HL-60 (cell line): ENCODE measurements around the gene GALNT1.

Source experiments
- DNase-seq, 2 experiments: peaks; one replicate each; pipeline ENCODE4 v3.0.0-alpha.2; 2010 to 2020; ENCODE audit warnings: low read depth in 1 of 2, low spot score in 1 of 2
- H3K27ac ChIP-seq: fragments of 250-450 bp; sonication (Bioruptor Pico); replicated peaks from 2 replicates; pipeline ENCODE4 v1.5.1; 2020; ENCODE audit warnings: mild to moderate bottlenecking, moderate library complexity
- H3K27me3 ChIP-seq: fragments of 250-450 bp; sonication (Bioruptor Pico); 2 replicates; pipeline ENCODE4 v1.5.1; 2021; ENCODE audit warnings: mild to moderate bottlenecking, moderate library complexity; ENCODE audit not compliant: insufficient read depth, poor library complexity, severe bottlenecking
- H3K4me3 ChIP-seq: replicated peaks from 2 replicates; pipeline ENCODE4 v1.5.1; 2011; ENCODE audit warnings: mild to moderate bottlenecking, control low read depth, low read length; ENCODE audit not compliant: insufficient read depth
- GABPA ChIP-seq: IDR thresholded peaks from 2 replicates; pipeline ENCODE4 v1.6.1; 2012; ENCODE audit warnings: low read depth
- POLR2AphosphoS5 ChIP-seq: IDR thresholded peaks from 2 replicates; pipeline ENCODE4 v1.6.1; 2012; ENCODE audit warnings: low read depth
- SPI1 ChIP-seq: IDR thresholded peaks from 2 replicates; pipeline ENCODE4 v1.6.1; 2012; ENCODE audit warnings: low read depth, mild to moderate bottlenecking, borderline replicate concordance
- TF ChIP-seq, protein P1 (sequence below): IDR thresholded peaks from one replicate; pipeline ENCODE4 v1.5.1; 2011; ENCODE audit warnings: low read length, control low read depth, inconsistent platforms; ENCODE audit not compliant: insufficient read depth
- TF ChIP-seq, protein P2 (sequence below): IDR thresholded peaks from 2 replicates; pipeline ENCODE4 v1.6.1; 2012; ENCODE audit warnings: low read depth; ENCODE audit not compliant: insufficient replicate concordance

Gene GALNT1

DNA sequence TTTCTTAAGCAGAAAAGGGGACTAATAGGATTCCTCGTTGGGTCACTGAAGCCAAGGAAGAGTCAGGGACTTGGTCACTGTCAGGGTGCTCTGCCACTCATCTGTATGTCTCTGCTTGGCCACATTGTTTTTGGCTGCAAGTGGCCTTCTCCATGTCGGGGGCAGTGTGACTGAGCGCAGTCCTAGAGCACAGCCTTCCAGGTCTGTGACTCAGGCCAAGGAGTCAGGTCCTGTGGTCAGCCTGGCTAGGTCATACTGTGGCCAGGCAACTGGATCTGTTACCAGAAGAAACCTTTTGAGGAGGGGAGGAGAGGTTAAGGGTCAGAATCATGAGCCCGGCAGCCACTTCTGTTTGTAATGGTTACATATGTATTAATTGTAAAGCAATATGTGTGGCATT is 61.3 kb downstream of the GALNT1 start:
- H3K27me3 ChIP-seq, result no peaks in the 10 kb centered on the region
- H3K4me3 ChIP-seq, result no peak overlapping the region
- H3K27ac ChIP-seq, result no peak overlapping the region
- no peak for DNase-seq
- TF ChIP-seq, protein P1, sequence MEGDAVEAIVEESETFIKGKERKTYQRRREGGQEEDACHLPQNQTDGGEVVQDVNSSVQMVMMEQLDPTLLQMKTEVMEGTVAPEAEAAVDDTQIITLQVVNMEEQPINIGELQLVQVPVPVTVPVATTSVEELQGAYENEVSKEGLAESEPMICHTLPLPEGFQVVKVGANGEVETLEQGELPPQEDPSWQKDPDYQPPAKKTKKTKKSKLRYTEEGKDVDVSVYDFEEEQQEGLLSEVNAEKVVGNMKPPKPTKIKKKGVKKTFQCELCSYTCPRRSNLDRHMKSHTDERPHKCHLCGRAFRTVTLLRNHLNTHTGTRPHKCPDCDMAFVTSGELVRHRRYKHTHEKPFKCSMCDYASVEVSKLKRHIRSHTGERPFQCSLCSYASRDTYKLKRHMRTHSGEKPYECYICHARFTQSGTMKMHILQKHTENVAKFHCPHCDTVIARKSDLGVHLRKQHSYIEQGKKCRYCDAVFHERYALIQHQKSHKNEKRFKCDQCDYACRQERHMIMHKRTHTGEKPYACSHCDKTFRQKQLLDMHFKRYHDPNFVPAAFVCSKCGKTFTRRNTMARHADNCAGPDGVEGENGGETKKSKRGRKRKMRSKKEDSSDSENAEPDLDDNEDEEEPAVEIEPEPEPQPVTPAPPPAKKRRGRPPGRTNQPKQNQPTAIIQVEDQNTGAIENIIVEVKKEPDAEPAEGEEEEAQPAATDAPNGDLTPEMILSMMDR, result no peak
- no peak for TF ChIP-seq POLR2AphosphoS5
- no peak for TF ChIP-seq SPI1
- no peak for TF ChIP-seq GABPA
- TF ChIP-seq, protein P2, sequence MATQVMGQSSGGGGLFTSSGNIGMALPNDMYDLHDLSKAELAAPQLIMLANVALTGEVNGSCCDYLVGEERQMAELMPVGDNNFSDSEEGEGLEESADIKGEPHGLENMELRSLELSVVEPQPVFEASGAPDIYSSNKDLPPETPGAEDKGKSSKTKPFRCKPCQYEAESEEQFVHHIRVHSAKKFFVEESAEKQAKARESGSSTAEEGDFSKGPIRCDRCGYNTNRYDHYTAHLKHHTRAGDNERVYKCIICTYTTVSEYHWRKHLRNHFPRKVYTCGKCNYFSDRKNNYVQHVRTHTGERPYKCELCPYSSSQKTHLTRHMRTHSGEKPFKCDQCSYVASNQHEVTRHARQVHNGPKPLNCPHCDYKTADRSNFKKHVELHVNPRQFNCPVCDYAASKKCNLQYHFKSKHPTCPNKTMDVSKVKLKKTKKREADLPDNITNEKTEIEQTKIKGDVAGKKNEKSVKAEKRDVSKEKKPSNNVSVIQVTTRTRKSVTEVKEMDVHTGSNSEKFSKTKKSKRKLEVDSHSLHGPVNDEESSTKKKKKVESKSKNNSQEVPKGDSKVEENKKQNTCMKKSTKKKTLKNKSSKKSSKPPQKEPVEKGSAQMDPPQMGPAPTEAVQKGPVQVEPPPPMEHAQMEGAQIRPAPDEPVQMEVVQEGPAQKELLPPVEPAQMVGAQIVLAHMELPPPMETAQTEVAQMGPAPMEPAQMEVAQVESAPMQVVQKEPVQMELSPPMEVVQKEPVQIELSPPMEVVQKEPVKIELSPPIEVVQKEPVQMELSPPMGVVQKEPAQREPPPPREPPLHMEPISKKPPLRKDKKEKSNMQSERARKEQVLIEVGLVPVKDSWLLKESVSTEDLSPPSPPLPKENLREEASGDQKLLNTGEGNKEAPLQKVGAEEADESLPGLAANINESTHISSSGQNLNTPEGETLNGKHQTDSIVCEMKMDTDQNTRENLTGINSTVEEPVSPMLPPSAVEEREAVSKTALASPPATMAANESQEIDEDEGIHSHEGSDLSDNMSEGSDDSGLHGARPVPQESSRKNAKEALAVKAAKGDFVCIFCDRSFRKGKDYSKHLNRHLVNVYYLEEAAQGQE, result no peak

DNA sequence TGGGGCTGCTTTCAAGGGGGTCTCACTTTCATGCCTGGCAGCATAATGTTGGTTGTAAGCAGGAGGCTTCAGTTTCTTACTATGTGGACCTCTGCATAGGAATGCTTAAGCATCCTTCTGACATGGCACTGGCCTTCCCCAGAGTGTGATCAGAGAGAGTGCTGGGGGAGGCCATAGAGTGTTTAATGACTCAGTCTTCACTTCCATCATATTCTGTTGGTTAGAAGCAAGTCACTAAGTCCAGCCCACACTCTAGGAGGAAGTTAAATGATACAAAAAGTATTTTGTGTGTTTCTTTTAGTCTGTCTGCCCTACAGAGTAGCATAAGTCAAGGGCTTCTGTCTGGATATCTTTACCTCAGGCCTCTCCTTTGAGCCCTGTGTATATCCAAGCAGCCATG is 64.9 kb downstream of the GALNT1 start:
- no peak overlapping the region for H3K4me3 ChIP-seq
- no peak overlapping the region for H3K27ac ChIP-seq
- no peak for DNase-seq
- TF ChIP-seq, protein P2, result no peak
- no peak for TF ChIP-seq GABPA
- no peak for TF ChIP-seq POLR2AphosphoS5
- TF ChIP-seq, protein P1, result no peak
- no peak for TF ChIP-seq SPI1
- H3K27me3 ChIP-seq, result no peaks in the 10 kb centered on the region

DNA sequence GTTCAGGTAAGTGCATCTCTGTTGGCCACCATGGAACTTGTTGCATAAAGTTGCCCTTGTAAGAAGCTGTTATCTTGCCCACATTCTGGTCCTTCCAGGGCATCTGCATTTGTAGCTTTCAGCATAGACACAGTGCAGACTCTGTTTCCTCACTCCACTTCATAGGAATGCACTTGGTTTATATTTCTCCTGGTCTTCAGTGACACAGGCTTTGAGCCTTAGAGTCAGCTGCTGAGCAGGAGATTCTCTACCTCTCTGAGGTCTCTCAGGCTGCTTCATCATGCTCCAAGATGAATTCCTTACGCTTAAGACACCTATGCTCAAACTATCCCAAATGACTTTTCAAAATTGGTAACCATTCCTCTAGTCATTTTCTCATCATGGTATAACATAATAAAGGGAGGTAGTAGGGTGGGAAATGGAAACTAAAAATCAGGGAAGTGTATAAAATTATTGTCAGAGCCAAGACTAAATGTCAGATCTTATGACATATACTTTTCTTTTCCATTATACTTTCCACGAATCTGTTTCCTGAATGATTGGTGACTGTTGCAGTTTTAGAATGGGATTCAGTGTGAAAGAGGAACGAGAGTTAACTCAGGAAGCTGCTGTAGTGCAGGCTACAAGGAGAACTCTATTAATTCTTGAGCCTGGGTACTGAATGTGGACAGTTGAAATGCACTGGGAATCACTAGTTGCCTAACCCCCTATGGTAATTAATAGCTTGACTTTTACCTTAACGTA is 72.0 kb downstream of the GALNT1 start:
- H3K27me3 ChIP-seq, result no peaks in the 10 kb centered on the region
- DNase-seq, result no peak
- TF ChIP-seq, protein P2, result no peak
- TF ChIP-seq SPI1, result no peak
- TF ChIP-seq, protein P1, result no peak
- H3K4me3 ChIP-seq, result no peak overlapping the region
- no peak overlapping the region for H3K27ac ChIP-seq
